AG08396 (cell line): Measurements from ENCODE around the gene RCN2.
A peak's percentile ranks its signal among the peaks of the same experiment; 100 is the strongest.
"Not testable (repeated sequence)": the region's sequence is repeated elsewhere in the genome, so short reads cannot be mapped to it uniquely, and the experiment has no call there.

Experiments used
- DNase-seq: peaks from one replicate; pipeline ENCODE4 v3.0.0; 2012; ENCODE audit warnings: low spot score, mixed read lengths

RCN2 gene

DNA sequence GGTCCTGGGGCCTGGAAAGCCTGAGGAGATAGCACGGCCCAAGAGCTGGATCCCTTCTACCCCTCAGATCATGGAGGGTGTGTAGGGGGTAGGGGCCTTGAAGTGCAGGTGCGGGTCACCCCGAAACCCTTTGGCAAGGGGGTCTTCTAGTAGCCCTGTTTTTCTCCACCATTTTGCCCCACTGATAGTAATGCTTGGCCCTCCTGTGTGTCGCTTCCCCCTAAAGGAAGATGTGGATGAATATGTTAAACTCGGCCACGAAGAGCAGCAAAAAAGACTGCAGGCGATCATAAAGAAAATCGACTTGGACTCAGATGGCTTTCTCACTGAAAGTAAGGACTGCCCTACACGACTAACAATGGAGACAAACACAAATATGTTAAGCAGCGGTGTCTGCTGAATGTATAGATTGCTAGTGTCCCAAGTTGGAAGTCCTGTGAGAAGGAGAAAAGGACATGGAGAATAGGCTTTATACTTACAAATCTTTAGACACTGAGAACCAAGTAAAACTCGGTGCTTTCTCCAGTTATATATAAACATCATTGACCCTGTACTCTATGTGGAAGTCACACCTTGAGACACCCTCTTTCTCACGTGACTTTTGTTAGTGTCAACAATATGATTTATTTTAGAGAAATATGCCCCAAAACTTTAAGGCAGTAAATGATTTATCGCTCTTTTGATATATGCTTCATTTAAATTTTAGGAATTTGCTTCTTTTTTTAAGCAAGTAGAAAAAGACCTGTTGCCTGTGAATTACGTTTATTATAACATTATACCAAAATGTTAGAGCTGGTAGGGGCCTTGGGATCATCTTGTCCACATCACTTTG, 802 bp downstream of the RCN2 start:
- DNase-seq = no peak

- DNase-seq = no peak
These were observed 4.1 kb downstream of the RCN2 start for GRCh38 chr15:76935620-76936019.

GRCh38 chr15:76936671-76937070, 5.1 kb downstream of the RCN2 start:
- no peak for DNase-seq

DNA sequence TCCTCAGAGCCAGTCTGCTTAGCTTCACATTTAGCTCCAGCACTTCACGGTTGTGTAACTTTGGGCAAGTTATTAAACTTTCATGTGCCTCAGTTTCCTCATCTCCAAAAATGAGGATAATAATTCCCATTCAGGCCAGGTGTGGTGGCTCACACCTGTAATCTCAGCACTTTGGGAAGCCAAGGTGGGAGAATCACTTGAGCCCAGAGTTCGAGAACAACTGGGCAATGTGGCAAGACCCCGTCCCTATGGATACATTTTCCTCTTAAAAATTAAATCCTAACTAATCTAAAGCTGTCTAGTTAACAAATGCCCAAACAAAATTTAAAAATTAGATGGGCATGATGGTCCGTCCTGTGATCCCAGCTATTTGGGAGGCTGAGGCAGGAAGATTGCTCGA, 7.2 kb downstream of the RCN2 start:
- DNase-seq = no peak

- DNase-seq = no peak
These were observed 8.2 kb downstream of the RCN2 start for GRCh38 chr15:76939715-76940114.

DNA sequence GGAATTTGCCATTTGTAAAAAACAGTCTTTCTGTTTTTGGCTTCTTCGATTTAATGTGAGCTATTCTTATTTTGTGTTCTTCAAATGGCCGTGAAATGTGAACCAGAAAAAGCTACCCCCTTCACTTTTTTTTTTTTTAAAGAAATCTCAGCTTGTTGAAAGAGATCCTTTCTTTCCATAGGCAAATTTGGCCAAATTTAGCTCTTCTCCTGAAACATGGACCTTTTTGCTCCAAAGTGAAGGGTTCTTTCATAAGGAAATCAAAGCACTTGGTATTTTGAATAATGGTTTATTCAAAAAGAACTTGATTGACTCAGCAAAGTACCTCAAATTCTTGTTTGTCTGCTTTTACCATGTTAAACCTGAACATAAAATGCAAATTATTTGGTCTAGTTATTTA, 10.1 kb downstream of the RCN2 start:
- DNase-seq = no peak

DNA sequence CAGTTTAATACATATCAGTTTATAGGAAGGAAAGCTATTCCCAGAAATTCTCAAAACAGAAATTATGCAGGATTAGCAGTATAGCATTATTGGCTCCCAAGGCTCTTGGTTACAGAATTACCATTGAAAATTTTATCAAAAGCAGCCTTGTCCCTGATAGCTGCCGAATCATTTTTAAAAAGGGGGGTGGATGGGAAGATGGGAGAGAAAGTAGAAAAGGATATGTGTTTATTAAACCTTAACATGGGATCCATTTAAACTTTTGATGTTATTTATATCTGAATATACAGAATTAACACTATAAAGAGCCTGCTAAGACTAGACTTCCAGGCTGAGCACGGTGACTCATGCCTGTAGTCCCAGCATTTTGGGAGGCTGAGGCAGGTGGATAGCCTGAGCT, 10.8 kb downstream of the RCN2 start:
- no peak for DNase-seq

- DNase-seq = peak; percentile 17
These were observed 14.0 kb downstream of the RCN2 start for GRCh38 chr15:76945494-76946093.

DNA sequence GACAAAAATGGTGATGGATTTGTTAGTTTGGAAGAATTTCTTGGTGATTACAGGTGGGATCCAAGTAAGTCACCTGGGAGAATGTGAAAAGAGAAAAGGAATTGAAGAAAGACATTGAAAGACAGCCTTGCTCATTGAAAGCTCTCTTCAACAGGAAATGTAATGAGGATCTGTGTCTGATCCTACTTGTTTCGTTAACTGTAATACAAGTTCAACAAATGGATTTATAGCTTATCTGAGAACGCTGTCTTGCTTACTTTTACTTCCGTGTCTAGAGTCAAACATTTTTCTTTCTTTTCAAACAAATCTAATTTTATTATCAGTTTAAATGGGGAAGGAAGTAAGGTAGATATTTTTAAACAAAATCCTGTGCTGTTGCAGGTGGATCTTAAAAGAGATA, 15.9 kb downstream of the RCN2 start:
- DNase-seq = no peak

- no peak for DNase-seq
These were observed 19.7 kb downstream of the RCN2 start for GRCh38 chr15:76951220-76951619.

GRCh38 chr15:76953913-76954312, 22.4 kb downstream of the RCN2 start:
- no peak for DNase-seq

DNA sequence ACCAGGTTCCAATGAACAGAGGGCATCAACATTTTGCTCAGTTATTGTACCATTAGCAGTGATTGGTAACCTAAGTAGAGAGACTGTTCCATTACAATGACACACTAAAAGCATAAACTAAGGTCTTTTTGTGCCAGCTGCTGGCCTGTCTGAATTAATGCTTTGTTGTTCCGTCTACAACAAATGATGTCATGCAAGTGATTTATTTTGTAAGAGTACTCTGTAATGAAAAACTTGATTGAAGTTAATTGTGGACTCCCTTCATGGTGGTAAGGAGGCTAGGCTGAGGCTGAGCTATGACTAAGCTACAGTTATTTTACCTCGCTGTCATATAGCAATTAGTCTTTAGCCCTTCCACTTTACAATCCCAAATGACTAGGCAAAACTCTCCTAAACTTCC, 23.2 kb downstream of the RCN2 start:
- no peak for DNase-seq

DNA sequence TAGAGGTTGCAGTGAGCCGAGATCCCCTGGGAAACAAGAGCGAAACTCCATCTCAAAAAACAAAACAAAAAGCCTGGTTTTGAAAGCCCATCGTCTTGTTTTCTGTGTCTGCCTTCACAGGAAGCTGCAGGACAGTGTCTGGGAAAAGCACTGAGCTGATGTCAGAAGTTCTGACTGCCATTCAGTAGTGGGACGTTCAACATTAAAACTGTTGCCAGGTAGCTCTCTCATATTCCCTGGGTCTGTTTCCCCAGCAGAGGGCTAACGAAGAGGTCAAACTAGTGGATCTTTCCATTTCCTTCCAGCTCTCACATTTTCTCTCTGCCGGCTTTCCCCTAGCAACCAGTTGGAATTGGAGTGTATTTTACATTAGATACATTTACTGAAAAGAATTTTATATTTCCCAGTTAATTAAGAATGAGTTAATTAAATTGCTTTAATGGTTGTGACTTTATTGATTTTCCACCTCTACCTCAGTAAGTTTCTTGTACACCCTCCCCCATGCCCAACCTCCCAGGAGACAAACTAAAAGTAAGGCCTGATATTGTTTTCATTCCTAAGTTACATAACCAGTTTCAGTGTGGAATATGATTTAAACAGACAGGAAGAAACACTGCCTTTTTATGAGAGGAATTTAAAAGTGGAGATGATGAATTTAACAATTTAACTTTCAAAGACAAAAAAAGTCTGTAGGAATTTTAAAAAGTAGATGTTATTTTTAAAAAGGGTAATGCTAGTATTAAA, 29.9 kb downstream of the RCN2 start:
- no peak for DNase-seq

GRCh38 chr15:76962337-76963013, 30.9 kb downstream of the RCN2 start:
- no peak for DNase-seq

DNA sequence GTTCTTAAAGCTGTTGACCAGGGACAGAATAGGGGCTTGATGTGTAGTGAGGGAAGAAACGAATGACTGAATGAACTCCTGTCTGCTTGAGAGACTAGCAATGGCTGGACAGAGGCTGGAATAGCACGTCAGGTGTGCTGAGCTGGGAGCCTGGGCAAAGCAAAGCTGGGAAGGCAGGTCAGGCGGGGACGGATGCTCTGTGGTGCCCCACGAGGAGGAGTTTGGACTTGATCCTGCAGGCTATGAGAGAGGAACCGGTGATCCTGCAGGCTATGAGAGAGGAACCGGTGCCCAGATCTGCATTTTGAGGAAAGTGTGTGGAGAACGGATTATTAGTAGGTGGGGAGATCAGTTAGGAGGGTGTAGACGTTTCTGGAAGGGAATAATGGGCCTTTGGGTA, 32.0 kb downstream of the RCN2 start:
- no peak for DNase-seq

DNA sequence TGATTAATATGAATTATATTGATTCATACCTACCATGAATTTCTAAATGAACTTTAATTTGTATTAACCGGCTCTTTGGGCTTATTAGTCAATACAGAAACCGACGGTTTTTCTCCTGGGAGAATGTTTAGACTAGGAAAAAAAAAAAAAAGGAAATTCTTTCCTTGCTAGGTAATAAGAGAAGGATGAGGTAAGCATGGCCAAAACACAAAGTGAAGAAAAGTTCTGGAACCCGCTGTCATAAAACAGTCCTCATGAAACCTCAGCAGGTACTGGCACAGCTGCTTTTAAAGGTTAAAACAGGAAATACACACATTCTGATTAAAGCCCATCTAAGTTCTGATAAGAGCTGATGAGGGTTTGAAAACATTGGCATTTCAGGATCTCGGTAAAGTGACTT, 32.6 kb downstream of the RCN2 start:
- DNase-seq = no peak

DNA sequence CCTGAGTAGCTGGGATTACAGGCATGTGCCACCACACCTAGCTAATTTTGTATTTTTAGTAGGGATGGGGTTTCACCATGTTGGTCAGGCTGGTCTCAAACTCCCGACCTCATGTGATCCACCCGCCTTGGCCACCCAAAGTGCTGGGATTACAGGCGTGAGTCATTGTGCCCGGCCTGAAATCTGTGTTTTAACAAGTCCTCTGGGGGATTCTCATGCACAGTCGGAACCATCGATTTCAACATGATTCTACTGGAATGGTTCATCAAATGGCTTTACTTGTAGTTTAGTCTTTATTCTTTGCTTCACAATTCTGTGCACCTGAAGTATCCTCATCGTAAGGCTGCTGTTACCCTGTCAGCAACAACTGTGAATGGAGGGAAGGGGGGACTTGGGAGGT, 34.5 kb downstream of the RCN2 start:
- DNase-seq = not testable (repeated sequence)

- no peak for DNase-seq
These were observed 35.5 kb downstream of the RCN2 start for GRCh38 chr15:76967067-76967466.

DNA sequence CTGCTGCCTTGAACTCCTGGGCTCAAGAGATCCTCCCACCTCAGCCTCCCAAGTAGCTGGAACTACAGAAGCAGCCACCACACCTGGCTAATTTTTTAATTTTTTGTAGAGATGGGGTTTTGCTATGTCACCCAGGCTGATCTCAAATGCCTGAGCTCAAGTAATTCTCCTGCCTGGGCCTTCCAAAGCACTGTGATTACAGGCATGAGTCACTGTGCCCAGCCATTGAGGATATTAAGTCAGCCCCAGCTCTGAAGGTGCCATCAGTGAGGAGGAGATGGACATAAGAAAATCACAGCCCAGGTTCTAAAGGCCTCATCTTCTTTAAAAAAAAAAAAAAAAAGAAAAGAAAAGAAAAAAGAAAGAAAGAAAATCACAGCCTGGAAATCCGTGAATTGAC, 36.8 kb downstream of the RCN2 start:
- no peak for DNase-seq

DNA sequence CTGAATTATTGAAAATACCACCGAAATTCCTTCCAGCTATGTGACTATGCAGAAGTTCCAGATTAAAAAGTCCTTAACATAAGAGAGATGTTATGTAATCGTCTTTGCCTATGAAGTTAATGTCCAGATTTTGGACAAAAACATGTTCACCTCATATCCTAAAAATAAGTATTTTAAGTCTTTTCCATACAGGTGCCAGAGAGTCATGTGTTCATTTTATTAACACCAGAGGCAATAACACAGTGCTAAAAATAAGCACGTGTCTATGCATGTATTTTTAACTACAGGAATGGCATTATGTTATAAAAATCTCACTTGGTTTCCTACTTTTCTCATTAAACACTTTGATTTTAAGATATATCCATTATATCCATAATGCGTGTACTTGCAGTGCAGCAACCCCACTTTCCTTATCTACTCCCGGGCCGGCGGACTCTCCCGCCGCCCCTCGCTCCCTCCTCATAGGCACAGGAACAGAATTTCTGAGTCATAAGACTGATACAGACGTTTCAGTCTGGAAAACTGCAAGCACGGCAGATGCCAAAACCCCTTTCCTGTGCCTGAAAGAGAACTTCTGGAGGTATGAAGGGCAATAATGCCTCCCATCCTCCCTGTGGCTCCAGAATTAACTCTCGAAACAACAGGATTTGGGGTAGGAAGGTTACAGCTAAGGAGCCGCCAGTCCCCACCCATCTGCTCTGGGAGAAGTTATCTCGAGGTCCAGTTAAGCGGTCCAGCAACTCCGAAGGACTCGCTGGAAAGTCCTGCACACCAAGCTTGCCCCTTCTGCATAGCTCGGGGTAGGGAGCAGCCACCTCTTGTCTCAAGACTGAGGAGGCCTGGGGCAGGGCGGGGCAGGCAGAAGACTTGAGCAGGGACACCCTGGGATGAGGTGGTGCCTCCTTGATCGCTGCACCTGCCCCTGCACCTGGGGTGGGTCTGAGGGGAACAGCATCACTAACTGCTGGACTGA, 41.1 kb downstream of the RCN2 start:
- peak; percentile 31 for DNase-seq

GRCh38 chr15:76973362-76973743, 41.8 kb downstream of the RCN2 start:
- DNase-seq = peak; percentile 49
